HUES64 (cell line): ENCODE data around the gene GTF2F1.

ENCODE experiments used
- H3K27ac ChIP-seq: 2 replicates; pipeline ENCODE4 v1.7.0; 2013; ENCODE audit warnings: low read depth, low read length, inconsistent platforms
- H3K27me3 ChIP-seq: 2 replicates; pipeline ENCODE4 v1.6.1; 2013; ENCODE audit warnings: mild to moderate bottlenecking, low read length; ENCODE audit not compliant: insufficient read depth
- H3K36me3 ChIP-seq: 2 replicates; pipeline ENCODE4 v1.6.1; 2013; ENCODE audit warnings: mild to moderate bottlenecking, low read length; ENCODE audit not compliant: insufficient read depth
- H3K4me1 ChIP-seq: 2 replicates; pipeline ENCODE4 v1.6.1; 2013; ENCODE audit warnings: mild to moderate bottlenecking, low read length, moderate library complexity; ENCODE audit not compliant: insufficient read depth
- H3K4me3 ChIP-seq: 2 replicates; pipeline ENCODE4 v1.5.1; 2013; ENCODE audit warnings: mild to moderate bottlenecking, low read length, moderate library complexity
- H3K9ac ChIP-seq: 2 replicates; pipeline ENCODE4 v1.6.1; 2013; ENCODE audit warnings: mild to moderate bottlenecking, low read depth, low read length
- H3K9me3 ChIP-seq: 2 replicates; pipeline ENCODE4 v1.6.1; 2013; ENCODE audit warnings: low read depth, low read length; ENCODE audit not compliant: insufficient read depth
- WGBS: fragments of 150-250, 120-280 bp; methylation state at CpG from one replicate; pipeline ENCODE4 v1.1.7; 2013; ENCODE audit warnings: missing lambda C conversion rate; 5-methylcytosine and 5-hydroxymethylcytosine counted together

GTF2F1 gene

DNA sequence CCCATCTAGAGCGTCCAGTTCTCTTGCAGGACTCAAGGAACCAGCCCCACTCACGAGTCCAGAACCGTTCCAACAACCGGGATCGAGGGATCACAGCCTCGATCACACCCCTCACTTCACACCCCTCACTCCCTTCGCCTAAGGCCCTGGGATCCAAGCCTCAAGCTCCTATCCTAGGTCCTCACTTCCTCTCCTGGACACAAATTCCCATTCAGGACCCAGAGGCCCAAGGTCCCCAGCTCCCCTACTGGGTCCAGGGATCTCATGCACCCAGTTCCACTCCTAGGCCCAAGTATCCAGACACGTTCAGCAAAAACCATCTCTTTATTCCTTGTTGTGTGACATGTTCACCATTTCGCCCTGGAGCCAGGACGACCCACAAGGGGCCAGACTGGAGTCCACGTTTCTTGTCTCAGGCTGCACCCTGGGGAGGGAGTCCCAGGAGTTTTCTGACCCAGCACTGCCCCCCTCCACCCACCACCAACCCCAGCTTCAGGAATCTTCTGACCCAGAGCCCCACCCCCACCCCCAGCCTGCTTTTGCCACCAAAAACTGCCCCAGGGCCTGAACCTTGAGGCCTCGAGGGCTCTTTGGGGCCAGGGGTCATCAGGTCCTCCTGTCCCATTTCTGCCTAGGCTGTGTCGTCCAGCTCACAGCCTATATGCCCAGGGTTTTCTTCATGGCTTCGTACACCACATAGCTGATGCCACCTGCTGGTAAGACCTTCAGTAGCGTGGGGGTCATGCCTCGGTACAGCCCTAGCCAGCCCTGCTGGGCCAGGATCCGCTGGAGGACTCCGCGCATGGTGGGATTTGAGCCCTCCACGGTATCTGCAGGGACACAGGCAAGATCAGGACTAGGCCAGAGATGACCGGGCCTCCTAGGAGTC lies 33.0 kb upstream of the GTF2F1 start:
- Histone ChIP-seq H3K36me3 (peaks cover 20% of the 10 kb centered on the region), H3K4me1 (no peaks in the 10 kb centered on the region), H3K27ac (no peak overlapping the region), H3K9ac (no peak overlapping the region), H3K9me3 (peaks cover 5% of the 10 kb centered on the region; the same call in 1 of the 2 replicates), H3K27me3 (peaks cover 5% of the 10 kb centered on the region), H3K4me3 (no peak overlapping the region)
- WGBS = 92% methylated on average over 21 of the region's 21 CpGs

DNA sequence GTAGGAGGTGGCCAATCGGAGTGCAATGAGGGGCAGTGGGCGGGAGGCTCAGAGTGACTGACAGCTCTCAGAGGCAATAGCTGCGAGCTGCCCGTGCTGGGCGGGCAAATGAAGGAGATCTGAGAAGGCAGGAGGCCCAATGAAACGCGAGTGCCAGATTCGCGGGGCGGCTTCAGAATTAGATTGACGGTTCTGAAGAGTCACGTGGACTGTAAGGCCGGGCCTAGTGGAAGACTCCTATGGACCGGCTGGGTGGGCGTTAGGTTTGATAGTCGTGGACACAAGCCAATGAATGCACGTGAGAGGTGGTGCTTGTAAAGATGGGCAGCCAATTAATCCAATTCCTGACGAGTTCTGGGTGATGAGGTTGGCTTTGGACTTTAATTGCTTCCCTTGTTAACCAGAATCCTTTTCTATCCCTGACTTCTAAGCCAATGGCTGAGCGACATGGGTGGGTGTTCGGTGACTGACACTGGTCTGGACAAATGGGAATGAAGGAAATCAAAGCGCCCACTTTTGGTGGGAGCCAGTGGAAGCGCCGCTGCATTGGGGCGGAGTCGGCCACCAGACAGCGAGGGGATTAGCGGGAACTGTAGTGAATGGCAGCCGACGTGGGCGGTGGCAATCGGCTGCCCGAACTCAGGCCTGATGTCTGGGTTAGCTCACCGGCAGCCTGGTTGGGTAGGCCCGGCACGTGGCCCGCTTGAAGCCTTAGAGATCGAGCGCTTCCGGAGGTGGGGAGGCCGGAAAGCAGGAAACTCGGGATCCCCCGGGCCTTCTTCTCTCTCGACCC lies 32.2 kb upstream of the GTF2F1 start:
- Histone ChIP-seq H3K4me3 (0 out of 2 replicates have a peak overlapping the region, but pooled peaks have one; percentile 1), H3K9ac (no peak overlapping the region), H3K36me3 (peaks cover 28% of the 10 kb centered on the region), H3K4me1 (no peaks in the 10 kb centered on the region), H3K27ac (no peak overlapping the region), H3K27me3 (peaks cover 5% of the 10 kb centered on the region), H3K9me3 (peaks cover 5% of the 10 kb centered on the region; the same call in 1 of the 2 replicates)
- 11% methylated on average over 43 of the region's 43 CpGs for WGBS

DNA sequence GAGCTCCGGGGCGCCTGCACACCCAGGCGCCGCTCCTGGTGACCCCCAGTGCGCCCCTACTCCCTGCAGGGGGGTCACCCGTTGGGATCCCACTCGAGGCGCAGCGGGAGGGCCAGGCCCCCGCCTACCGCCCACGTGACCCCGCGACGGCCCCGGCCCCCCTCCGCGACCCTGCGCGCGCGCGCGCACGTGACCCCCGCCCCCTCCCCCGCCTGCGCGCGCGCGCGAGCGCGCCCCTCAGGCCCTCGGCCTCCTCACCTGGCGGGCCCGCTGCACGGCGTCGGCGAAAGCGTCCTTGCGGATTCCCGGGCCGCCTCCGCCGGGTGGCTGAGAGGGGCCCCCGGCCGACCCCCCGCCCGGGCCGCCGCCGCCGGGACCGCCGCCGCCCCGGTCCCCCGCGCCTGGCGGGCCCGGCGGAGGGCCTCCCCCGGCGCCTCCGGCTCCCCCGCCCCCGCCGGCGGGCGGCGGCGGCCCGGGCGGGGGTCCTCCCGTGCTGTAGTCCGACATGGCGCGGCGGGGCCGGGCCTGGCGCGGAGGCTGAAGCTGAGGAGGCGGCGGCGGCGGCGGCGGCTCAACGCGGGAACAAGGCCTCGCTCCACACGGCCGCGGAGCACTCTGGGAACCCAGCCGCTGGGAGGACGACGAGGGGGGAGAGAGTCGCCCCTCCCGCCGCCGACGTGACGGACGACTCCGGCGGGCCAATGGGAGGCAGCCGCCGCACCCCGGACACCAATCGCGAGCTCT lies 31.4 kb upstream of the GTF2F1 start, which contains the start of gene KHSRP:
Gene KHSRP (minus strand): TSS at position 617 of the 744 bp plus-strand sequence. CDS start 110 bp downstream, at position 507.
- H3K9me3 ChIP-seq = peaks cover 5% of the 10 kb centered on the region; the same call in 1 of the 2 replicates
- peaks cover 36% of the 10 kb centered on the region for H3K36me3 ChIP-seq
- peak within 1 kb of the TSS; percentile 73 for H3K27ac ChIP-seq
- peak within 1 kb of the TSS; percentile 69 for H3K9ac ChIP-seq
- under 1% methylated on average over 112 of the region's 114 CpGs for WGBS
- peak within 1 kb of the TSS; percentile 92 for H3K4me3 ChIP-seq
- H3K27me3 ChIP-seq = peaks cover under 1% of the 10 kb centered on the region; the same call in 1 of the 2 replicates
- no peaks in the 10 kb centered on the region for H3K4me1 ChIP-seq

DNA sequence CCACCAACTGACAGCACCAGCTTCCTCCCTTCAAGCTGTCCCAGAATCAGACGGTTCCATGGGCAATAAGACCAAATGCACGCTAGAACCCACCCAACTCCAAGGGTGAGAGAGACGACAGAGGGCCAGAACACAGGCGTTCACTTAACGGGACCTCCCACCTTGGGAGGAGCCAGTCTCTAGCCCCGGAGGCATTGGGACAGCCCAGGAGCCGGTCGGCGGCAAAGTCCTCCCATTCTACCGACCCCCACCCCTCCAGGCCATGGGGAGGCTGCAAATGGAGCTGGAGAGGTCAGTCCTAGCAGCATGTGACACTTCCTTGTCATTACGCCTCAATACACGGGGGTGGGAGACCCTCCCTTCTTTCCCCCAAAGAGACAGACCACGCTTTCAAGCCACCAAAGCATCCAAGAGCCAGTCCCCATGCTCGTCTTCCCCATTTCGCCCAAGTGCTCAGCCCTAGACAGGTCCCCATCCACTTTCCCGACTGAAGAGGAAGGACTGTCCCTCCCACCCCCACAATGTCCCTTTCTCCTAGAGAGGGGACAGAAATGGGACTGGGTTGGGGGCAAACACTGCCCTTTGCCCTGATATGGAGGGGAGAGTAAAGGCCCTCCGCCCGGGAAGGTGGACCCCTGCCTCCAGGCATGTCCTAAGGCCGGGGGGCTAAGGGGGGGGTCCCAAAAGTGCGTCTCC lies 30.7 kb upstream of the GTF2F1 start:
- no peaks in the 10 kb centered on the region for H3K27me3 ChIP-seq
- peak overlapping the region; percentile 92 for H3K4me3 ChIP-seq
- WGBS = 2% methylated on average over 20 of the region's 20 CpGs
- H3K27ac ChIP-seq = peak overlapping the region; percentile 69
- peaks cover 43% of the 10 kb centered on the region for H3K36me3 ChIP-seq
- peaks cover 5% of the 10 kb centered on the region; the same call in 1 of the 2 replicates for H3K9me3 ChIP-seq
- H3K9ac ChIP-seq = peak overlapping the region; percentile 69
- no peaks in the 10 kb centered on the region for H3K4me1 ChIP-seq

DNA sequence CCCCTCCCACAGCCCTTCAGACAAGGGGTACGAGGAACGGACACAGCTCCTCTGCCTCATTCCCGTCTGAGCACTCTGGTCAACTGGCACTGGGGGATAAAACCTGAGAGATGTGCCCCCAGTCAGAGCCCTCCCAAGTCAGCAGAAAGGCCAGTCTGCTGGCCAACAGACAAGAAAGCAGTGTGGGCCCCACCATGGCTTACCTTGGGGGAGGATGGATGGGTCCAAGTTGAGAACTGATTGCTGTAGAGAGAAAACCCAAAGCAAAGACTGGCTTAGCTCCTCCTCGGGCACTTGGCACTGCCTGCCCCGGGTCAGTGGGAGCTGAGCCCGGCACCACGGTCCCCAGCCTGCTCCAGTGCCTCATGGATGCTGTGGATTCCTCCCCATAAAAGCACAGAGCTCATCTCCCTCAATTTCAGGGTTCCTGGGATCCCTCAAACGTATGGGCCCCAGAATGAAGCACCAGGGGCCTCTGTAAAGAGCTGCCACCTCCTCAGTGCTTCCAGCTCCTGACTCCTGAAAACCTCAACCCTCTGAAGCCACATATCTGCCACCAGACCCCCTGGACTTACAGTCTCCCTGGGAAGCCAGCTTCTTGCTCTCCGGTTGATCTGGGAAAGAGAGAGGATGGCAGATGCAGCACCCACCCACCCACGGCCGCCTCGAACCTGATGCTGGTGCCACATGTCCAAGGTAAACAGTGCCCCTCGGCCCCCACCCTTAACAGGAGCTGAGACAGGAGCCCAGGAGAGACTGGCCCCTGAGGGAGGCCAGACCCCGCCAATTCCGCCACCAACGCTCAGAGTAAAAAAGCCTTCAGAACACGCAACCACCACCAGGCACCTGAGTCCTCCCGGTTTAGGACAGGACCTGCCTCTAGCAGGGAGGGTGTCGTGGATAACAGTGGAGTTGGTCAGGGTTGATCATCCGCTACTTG lies 28.4 kb upstream of the GTF2F1 start:
- no peak overlapping the region for H3K4me3 ChIP-seq
- no peaks in the 10 kb centered on the region for H3K4me1 ChIP-seq
- peaks cover 5% of the 10 kb centered on the region; the same call in 1 of the 2 replicates for H3K9me3 ChIP-seq
- 94% methylated on average over 20 of the region's 20 CpGs for WGBS
- no peak overlapping the region for H3K9ac ChIP-seq
- H3K27ac ChIP-seq = no peak overlapping the region
- H3K36me3 ChIP-seq = peaks cover 66% of the 10 kb centered on the region
- H3K27me3 ChIP-seq = no peaks in the 10 kb centered on the region

DNA sequence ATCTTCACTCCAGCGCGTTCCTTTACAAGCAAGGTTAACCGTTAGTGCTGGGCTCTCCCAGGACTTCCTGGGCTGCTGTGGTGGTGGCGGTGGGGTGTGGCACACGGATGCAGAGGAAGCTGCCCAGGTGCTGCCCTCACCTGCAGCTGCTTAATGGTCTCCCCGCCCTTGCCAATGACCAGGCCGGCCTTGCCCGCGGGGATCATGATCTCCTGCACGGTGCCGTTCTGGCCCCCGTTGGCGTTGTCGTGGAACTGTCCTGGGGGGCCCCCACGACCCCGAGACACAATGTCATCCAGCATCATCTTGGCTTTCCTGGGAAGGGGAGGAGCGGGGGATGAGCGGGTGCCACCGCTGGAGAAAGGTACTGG lies 25.6 kb upstream of the GTF2F1 start:
- Histone ChIP-seq H3K36me3 (peaks cover 92% of the 10 kb centered on the region), H3K27ac (no peak overlapping the region), H3K27me3 (no peaks in the 10 kb centered on the region), H3K9me3 (no peaks in the 10 kb centered on the region), H3K4me1 (no peaks in the 10 kb centered on the region), H3K9ac (no peak overlapping the region), H3K4me3 (no peak overlapping the region)
- 96% methylated on average over 19 of the region's 19 CpGs for WGBS

DNA sequence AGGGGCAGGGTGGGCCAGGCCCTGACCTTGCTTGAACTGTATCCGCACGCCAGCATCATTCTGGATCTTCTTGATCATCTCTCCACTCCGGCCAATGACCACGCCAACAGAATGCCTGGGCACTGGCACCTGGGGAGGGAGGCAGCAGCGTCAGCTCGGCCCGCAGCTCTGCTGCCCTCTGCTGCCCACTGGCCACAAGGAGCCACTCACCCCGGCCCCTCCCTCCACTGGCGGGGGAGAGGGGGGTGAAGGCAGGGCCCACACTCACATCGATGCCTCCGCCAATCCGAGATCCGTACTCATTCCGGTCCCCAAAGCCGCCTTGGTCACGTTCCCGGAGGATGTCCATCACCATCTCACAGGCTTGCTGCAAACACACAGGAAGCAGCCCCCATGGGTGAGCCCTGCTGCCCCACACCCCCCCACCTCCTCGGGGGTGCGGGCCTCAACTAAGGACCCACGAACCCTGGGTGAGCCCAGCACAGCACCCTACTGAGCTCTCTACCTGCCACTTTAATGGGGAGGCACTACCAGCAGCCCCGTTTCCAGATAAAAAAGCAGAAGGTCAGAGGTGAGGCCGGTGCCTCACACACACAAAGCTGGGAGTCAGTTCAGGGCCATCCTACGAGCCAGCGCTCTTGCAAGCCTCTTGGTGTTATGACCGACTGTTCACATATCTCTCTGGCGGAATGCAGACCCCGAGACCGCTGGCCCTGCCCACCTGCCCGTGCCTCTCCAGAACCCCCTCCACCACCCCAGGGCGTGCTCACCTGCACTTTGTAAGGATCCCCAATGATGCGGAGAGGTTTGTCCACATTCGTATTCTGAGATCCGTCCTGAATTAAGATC lies 25.0 kb upstream of the GTF2F1 start:
- H3K27me3 ChIP-seq = no peaks in the 10 kb centered on the region
- peaks cover 94% of the 10 kb centered on the region for H3K36me3 ChIP-seq
- H3K9me3 ChIP-seq = no peaks in the 10 kb centered on the region
- H3K4me1 ChIP-seq = no peaks in the 10 kb centered on the region
- no peak overlapping the region for H3K4me3 ChIP-seq
- H3K9ac ChIP-seq = no peak overlapping the region
- WGBS = 94% methylated on average over 33 of the region's 33 CpGs
- H3K27ac ChIP-seq = no peak overlapping the region

DNA sequence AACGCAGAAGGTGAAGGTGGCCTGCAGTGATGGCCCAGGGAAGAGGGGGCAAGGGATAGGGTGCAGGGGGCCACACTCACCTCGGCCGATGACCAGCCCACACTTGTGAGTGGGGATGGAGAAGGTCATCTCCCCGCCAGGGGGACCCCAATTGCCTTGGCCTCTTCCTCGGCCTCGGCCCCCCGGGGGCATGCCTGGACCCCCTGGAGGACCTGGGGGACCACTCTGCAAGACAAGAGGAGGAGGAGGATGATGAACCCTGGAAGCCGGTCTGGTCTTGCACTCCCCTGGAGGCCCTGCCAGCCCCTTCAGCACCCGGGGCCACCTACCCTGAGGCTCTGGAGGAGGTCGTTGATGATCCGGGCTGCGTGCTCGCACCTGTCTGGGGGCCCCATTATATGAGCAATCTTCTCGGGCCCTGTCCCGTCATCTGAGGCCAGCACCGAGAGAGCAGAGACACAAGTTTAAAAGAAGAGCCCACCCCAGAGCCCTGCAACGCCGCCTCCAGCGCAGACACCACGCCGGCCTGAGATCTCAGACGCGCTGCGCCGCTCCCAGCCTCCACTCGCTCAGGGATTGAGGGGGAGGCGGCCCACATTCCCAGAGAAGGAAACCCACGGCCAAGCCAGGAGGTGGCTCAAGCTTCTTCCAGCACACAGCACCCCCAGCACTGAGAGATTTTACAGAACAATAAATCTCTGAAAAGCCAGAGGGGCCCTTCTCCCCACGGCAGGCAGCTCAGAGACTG lies 23.9 kb upstream of the GTF2F1 start:
- no peak overlapping the region for H3K27ac ChIP-seq
- H3K4me3 ChIP-seq = no peak overlapping the region
- H3K9ac ChIP-seq = no peak overlapping the region
- no peaks in the 10 kb centered on the region for H3K27me3 ChIP-seq
- H3K9me3 ChIP-seq = no peaks in the 10 kb centered on the region
- H3K36me3 ChIP-seq = peaks cover 83% of the 10 kb centered on the region
- H3K4me1 ChIP-seq = no peaks in the 10 kb centered on the region
- 96% methylated on average over 29 of the region's 29 CpGs for WGBS
